ENCODE data around the gene PSME2. TPM values are rescaled to one million over a fixed set of nuclear protein-coding genes. Genes with fewer than 3 reads are reported as not detected.

PSME2 gene
- total and polyA plus RNA-seq, 2 of the 13 experiments (the other 11 are each of a cell fraction or from before 2014, with no cell fraction given): 332 to 716 TPM

DNA sequence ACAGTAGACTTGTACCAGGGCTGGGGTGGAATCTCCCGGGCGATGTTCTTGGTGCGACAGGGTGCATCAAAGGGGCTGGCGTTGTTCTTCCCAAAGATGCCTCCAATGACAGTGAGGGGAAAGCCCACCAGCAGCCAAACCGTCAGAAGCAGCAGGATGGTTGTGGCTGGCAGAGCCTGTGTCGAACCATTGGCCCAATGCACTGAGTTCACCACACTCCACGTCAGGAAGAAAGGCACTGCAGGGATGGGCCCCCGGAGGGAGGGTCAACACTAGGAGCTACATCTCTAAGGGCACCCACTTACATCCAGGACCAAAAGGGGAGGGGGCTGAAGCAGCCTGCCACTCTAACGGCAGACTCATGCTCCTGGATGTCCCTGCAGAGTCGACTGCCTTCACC is 44.0 kb upstream of the PSME2 start:
- peaks cover 41 to 51% of the 10 kb centered on the region in 2 experiments for H3K36me3 ChIP-seq (replicated peaks in 1 of 2; ENCODE audit: control insufficient read depth in 1 of 2, insufficient read depth in 2 of 2, low read length in 2 of 2)
- H3K9ac ChIP-seq (ENCODE audit: insufficient read depth, low read depth, low read length): no peak overlapping the region
- no peaks in the 10 kb centered on the region for H4K20me1 ChIP-seq (ENCODE audit: insufficient read depth, low read length)
- no peak overlapping the region for H3K4me3 ChIP-seq (replicated peaks in 1 of 3; ENCODE audit: insufficient read depth in 1 of 3, low read depth in 2 of 3, low read length in 3 of 3)
- ChIA-PET CTCF (ENCODE audit: low intra/inter-chr PET ratio, low total read pairs) (no interaction called here), POLR2A (interaction anchor here (0.7 to 6.4 kb wide), 5 partner anchors 12 to 94 kb away, joined by 3 to 65 read pairs (median 38); partner anchors contain the start of genes CHMP4A, IRF9 and PSME2)
- H3K9me3 ChIP-seq (ENCODE audit: low read length): no peaks in the 10 kb centered on the region
- BruUV-seq (replicated peaks): no TSS peak
- ATAC-seq: no peak
- FAIRE-seq: no peak
- H3K79me2 ChIP-seq (ENCODE audit: insufficient read depth, low read length): peaks cover 37% of the 10 kb centered on the region
- no peak for DNase-seq (ENCODE audit: low spot score)
- H2AFZ ChIP-seq (ENCODE audit: low read length): no peak overlapping the region
- H3K27me3 ChIP-seq (ENCODE audit: control insufficient read depth in 1 of 2, insufficient read depth in 2 of 2, low read length in 2 of 2): no peaks in the 10 kb centered on the region
- no peak overlapping the region for H3K4me2 ChIP-seq (ENCODE audit: low read depth, low read length)
- peaks cover 57% of the 10 kb centered on the region for H3K4me1 ChIP-seq (ENCODE audit: insufficient read depth, low read length)
- in situ Hi-C loops (cut with HindIII; ENCODE audit: extremely low pct_ligation_motif_present, low pct_unique_long_range_greater_than_20kb): no loop called here
- no peak overlapping the region for H3K27ac ChIP-seq (ENCODE audit: extremely low read length, insufficient read depth, low read length)
- whole genome bisulfite sequencing (ENCODE audit: low lambda C conversion rate): 94% methylated on average over 10 of the region's 10 CpGs
- intact Hi-C loops (cut with micrococcal nuclease; ENCODE audit: unreplicated experiment): no loop called here
- TF ChIP-seq JUNB (CRISPR knock-in tag; IDR thresholded peaks at IDR 0.05; ENCODE audit: borderline replicate concordance) (no peak), PCBP1 (IDR thresholded peaks at IDR 0.05; ENCODE audit: borderline replicate concordance, low read depth, low read length) (no peak), PHB2 (IDR thresholded peaks at IDR 0.05; ENCODE audit: partially characterized antibody) (no peak), DNMT1 (CRISPR knock-in tag; IDR thresholded peaks at IDR 0.05) (0 out of 2 replicates have a peak, but pooled peaks have one; percentile 15), ZNF644 (CRISPR knock-in tag; IDR thresholded peaks at IDR 0.05; ENCODE audit: low read depth) (no peak), NKX3-1 (CRISPR knock-in tag; IDR thresholded peaks at IDR 0.05) (no peak), ZC3H4 (CRISPR knock-in tag; IDR thresholded peaks at IDR 0.05; ENCODE audit: borderline replicate concordance) (no peak), SMAD1 (CRISPR knock-in tag; IDR thresholded peaks at IDR 0.05; ENCODE audit: borderline replicate concordance, low read depth) (no peak), CCDC6 (CRISPR knock-in tag; IDR thresholded peaks at IDR 0.05) (no peak), SUZ12 (IDR thresholded peaks at IDR 0.05; ENCODE audit: low read depth, low read length) (no peak), ZNF333 (CRISPR knock-in tag; IDR thresholded peaks at IDR 0.05; ENCODE audit: borderline replicate concordance) (no peak), RBFOX2 (IDR thresholded peaks at IDR 0.05; ENCODE audit: low read depth, low read length) (0 out of 2 replicates have a peak, but pooled peaks have one; percentile 49), ZBTB38 (CRISPR knock-in tag; IDR thresholded peaks at IDR 0.05) (no peak), ZNF329 (CRISPR knock-in tag; IDR thresholded peaks at IDR 0.05; ENCODE audit: low read depth) (no peak), ZNF572 (CRISPR knock-in tag; IDR thresholded peaks at IDR 0.05) (no peak), SMAD3 (CRISPR knock-in tag; IDR thresholded peaks at IDR 0.05) (no peak), SP5 (CRISPR knock-in tag; IDR thresholded peaks at IDR 0.05; ENCODE audit: borderline replicate concordance, low read depth) (no peak), ZNF883 (CRISPR knock-in tag; IDR thresholded peaks at IDR 0.05; ENCODE audit: not compliant biosample characterization) (no peak), MEIS2 (CRISPR knock-in tag; IDR thresholded peaks at IDR 0.05) (no peak), NCOR1 (IDR thresholded peaks at IDR 0.05; ENCODE audit: borderline replicate concordance, low read length) (no peak), MYNN (CRISPR knock-in tag; IDR thresholded peaks at IDR 0.05; ENCODE audit: low read depth) (no peak), ZNF20 (CRISPR knock-in tag; IDR thresholded peaks at IDR 0.05) (no peak), ZIK1 (CRISPR knock-in tag; IDR thresholded peaks at IDR 0.05; ENCODE audit: borderline replicate concordance, low read depth) (no peak)
- TF ChIP-seq, protein P1, sequence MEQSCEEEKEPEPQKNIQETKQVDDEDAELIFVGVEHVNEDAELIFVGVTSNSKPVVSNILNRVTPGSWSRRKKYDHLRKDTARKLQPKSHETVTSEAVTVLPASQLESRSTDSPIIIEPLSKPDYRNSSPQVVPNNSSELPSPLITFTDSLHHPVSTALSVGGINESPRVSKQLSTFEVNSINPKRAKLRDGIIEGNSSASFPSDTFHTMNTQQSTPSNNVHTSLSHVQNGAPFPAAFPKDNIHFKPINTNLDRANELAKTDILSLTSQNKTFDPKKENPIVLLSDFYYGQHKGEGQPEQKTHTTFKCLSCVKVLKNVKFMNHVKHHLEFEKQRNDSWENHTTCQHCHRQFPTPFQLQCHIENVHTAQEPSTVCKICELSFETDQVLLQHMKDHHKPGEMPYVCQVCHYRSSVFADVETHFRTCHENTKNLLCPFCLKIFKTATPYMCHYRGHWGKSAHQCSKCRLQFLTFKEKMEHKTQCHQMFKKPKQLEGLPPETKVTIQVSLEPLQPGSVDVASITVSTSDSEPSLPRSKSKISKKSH (CRISPR knock-in tag; IDR thresholded peaks at IDR 0.05; ENCODE audit: borderline replicate concordance): peak; percentile 35; the same call in 1 of the 2 replicates
- TF ChIP-seq, protein P2, sequence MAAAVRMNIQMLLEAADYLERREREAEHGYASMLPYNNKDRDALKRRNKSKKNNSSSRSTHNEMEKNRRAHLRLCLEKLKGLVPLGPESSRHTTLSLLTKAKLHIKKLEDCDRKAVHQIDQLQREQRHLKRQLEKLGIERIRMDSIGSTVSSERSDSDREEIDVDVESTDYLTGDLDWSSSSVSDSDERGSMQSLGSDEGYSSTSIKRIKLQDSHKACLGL (CRISPR knock-in tag; IDR thresholded peaks at IDR 0.05): no peak
- TF ChIP-seq, protein P3, sequence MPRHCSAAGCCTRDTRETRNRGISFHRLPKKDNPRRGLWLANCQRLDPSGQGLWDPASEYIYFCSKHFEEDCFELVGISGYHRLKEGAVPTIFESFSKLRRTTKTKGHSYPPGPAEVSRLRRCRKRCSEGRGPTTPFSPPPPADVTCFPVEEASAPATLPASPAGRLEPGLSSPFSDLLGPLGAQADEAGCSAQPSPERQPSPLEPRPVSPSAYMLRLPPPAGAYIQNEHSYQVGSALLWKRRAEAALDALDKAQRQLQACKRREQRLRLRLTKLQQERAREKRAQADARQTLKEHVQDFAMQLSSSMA (CRISPR knock-in tag; IDR thresholded peaks at IDR 0.05): no peak
